Measurements from ENCODE around the gene POLR3GL. TPM values are rescaled to one million over a fixed set of nuclear protein-coding genes. Genes with fewer than 3 reads are reported as not detected.

Gene POLR3GL, protein sequence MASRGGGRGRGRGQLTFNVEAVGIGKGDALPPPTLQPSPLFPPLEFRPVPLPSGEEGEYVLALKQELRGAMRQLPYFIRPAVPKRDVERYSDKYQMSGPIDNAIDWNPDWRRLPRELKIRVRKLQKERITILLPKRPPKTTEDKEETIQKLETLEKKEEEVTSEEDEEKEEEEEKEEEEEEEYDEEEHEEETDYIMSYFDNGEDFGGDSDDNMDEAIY
- total RNA-seq (2021) (7.2 and 10.6 TPM in 2 replicates), Bru-seq, nascent RNA (percentile 60 among the genes with signal in this experiment), BruChase-seq, experiment 1, labeled RNA remaining after a 2-hour chase (percentile 75 among the genes with signal in this experiment), BruChase-seq, experiment 2, labeled RNA remaining after a 6-hour chase (percentile 76 among the genes with signal in this experiment)
- long read RNA-seq, transcript POLR3GL-202 (8 exons, 1,165 nt): major isoform, 23 of 33 reads
- long read RNA-seq, partial matches to known transcripts: 4 of 33 reads
- long read RNA-seq, other reads (novel, unspliced or antisense): 5 of 33 reads

DNA sequence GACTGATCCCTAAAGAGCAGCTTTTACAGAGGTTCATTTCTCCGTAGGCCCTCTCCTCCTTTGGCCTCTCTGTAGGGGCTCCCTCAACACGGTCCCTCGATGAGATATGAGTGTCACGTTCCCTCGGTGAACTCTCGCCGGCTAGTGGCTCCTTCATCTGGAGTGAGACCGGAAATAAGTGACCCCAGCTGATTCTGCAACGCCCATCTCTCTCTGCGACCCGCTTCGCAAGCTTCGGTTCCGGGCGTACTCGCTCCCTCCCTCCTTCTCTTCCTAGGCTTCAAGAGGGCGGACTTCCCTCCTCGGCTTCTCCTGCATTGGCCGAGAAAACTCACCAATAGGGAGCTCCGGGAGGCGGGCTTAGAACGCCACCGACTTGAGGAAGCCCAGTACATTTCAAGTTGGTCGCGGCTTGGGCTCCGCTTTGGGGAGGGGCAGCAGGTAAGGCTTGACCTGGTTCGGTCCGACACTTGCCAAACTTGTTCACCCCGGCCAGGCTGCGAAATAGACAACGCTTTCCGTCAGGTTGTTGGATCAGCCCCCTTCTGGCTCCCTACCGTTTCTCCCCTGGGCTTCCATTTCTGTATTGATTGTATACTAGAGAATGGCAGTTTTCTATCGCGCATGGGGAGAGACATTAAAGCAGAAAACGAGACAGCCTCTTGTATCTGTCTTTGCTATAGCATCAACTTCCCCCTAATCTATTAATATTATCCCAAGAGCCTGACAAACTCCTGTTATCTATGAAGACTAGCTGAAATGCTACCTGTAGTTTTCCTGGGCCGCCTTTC is at the start of gene POLR3GL, which contains the start of gene ANKRD34A:
POLR3GL (plus strand) TSS at position 363 of the 791 bp plus-strand sequence. CDS start 10,176 bp downstream, outside the sequence.
ANKRD34A (minus strand) TSS at position 248 of the 791 bp plus-strand sequence. CDS start 2,816 bp downstream, outside the sequence.
- Histone ChIP-seq H3K79me2 (ENCODE audit: low read depth) (no peaks in the 10 kb centered on the region), H4K20me1 (ENCODE audit: insufficient read depth) (no peaks in the 10 kb centered on the region), H3K4me3 (peak within 1 kb of the TSS; percentile 65), H3K27ac (peak within 1 kb of the TSS; percentile 8; the same call in 1 of the 2 replicates), H3K9me2 (ENCODE audit: insufficient read depth) (no peaks in the 10 kb centered on the region), H3K4me1 (replicated peaks; ENCODE audit: insufficient read depth) (peaks cover 26% of the 10 kb centered on the region), H3K36me3 (ENCODE audit: low read depth) (no peaks in the 10 kb centered on the region), H3K9me3 (ENCODE audit: insufficient read depth, low read depth) (no peaks in the 10 kb centered on the region), H3K4me2 (peak within 1 kb of the TSS; percentile 84), H3F3A (ENCODE audit: insufficient read depth, low read depth) (peaks cover 14% of the 10 kb centered on the region), H3K27me3 (ENCODE audit: insufficient read depth, low read depth) (peaks cover 6% of the 10 kb centered on the region; the same call in 1 of the 2 replicates), H2AFZ (peak within 1 kb of the TSS; percentile 85)
- no TSS peak for BruUV-seq (replicated peaks)
- ChIA-PET CTCF (interaction anchor here (0.5 to 0.9 kb wide), 4 partner anchors 37 to 74 kb away, joined by 3 to 11 read pairs (median 4); partner anchors contain the start of gene RBM8A), POLR2A (ENCODE audit: unreplicated experiment) (interaction anchor here (0.6 to 0.7 kb wide), 4 partner anchors 11 to 105 kb away, joined by 3 to 10 read pairs (median 4); no protein-coding TSS in a partner anchor)
- TF ChIP-seq, protein P1, sequence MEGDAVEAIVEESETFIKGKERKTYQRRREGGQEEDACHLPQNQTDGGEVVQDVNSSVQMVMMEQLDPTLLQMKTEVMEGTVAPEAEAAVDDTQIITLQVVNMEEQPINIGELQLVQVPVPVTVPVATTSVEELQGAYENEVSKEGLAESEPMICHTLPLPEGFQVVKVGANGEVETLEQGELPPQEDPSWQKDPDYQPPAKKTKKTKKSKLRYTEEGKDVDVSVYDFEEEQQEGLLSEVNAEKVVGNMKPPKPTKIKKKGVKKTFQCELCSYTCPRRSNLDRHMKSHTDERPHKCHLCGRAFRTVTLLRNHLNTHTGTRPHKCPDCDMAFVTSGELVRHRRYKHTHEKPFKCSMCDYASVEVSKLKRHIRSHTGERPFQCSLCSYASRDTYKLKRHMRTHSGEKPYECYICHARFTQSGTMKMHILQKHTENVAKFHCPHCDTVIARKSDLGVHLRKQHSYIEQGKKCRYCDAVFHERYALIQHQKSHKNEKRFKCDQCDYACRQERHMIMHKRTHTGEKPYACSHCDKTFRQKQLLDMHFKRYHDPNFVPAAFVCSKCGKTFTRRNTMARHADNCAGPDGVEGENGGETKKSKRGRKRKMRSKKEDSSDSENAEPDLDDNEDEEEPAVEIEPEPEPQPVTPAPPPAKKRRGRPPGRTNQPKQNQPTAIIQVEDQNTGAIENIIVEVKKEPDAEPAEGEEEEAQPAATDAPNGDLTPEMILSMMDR (conservative IDR thresholded peaks at IDR 0.05): no peak
- intact Hi-C loops (cut with micrococcal nuclease; ENCODE audit: unreplicated experiment): no loop called here
- DNase-seq: peak; percentile 88 to 92

DNA sequence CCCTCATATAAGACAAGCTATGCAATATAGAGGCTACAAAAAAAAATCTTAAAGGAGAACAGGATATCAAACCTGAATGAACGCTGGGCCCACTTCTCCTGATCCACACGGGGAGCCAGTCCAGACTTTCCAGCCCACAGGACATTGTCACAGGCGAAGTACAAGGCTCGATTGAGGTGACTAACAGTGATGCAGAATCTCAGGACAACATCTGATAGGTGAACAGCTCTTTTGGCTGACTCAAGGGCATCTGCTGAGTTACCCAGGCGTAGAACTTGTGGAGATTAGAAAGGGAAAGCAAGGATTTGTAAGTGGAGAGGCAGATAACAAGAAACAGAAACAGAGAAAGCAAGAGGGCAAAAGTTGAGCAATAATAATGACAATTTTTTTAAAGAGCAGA is 47.7 kb upstream of the POLR3GL start:
- Histone ChIP-seq H3K4me2 (no peak overlapping the region), H3F3A (ENCODE audit: insufficient read depth, low read depth) (peaks cover 29% of the 10 kb centered on the region), H4K20me1 (ENCODE audit: insufficient read depth) (no peaks in the 10 kb centered on the region), H3K4me1 (replicated peaks; ENCODE audit: insufficient read depth) (peaks cover 11% of the 10 kb centered on the region), H3K4me3 (no peak overlapping the region; the same call in 1 of the 2 replicates), H3K27ac (no peak overlapping the region), H2AFZ (no peak overlapping the region), H3K27me3 (ENCODE audit: insufficient read depth, low read depth) (no peaks in the 10 kb centered on the region), H3K79me2 (ENCODE audit: low read depth) (peaks cover 10% of the 10 kb centered on the region), H3K9me3 (ENCODE audit: insufficient read depth, low read depth) (no peaks in the 10 kb centered on the region), H3K9me2 (ENCODE audit: insufficient read depth) (no peaks in the 10 kb centered on the region), H3K36me3 (ENCODE audit: low read depth) (peaks cover 8% of the 10 kb centered on the region; the same call in 1 of the 2 replicates)
- POLR2A ChIA-PET (ENCODE audit: unreplicated experiment): no interaction called here
- no TSS peak for BruUV-seq (replicated peaks)
- TF ChIP-seq, protein P1 (conservative IDR thresholded peaks at IDR 0.05): no peak
- TF ChIP-seq EZH2 (IDR thresholded peaks at IDR 0.05; ENCODE audit: low read depth): no peak
- no peak for DNase-seq
- intact Hi-C loops (cut with micrococcal nuclease; ENCODE audit: unreplicated experiment): loop anchor here (5.0 kb wide), 2 partner anchors 61 to 96 kb away; no protein-coding TSS in a partner anchor
- CTCF ChIA-PET: no interaction called here

DNA sequence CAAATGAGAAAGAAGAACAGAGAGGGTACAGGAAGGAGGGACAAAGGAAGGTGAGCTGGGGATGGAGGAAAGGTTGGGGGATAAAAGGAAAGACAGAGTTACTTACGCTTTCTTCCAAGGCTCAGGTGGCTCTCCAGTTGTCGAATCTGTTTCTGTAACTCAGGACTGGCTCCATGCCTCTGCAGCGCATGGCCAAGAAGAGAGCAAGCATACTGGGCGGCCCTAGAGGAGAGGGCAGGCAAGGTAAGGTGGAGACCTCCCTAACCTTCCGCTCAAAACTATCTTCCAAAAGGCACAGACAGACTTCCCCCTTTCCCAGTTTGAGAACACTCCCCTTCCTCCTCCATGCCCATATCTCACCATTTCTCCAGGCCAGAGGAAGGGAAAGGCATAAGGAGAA is 46.9 kb upstream of the POLR3GL start:
- CTCF ChIA-PET: interaction anchor here (0.6 kb wide), 1 partner anchor 10 kb away, joined by 8 read pairs; no protein-coding TSS in a partner anchor
- intact Hi-C loops (cut with micrococcal nuclease; ENCODE audit: unreplicated experiment): loop anchor here (5.0 kb wide), 2 partner anchors 60 to 95 kb away; no protein-coding TSS in a partner anchor
- Histone ChIP-seq H3F3A (ENCODE audit: insufficient read depth, low read depth) (peaks cover 36% of the 10 kb centered on the region), H2AFZ (peak overlapping the region; percentile 96), H3K9me2 (ENCODE audit: insufficient read depth) (no peaks in the 10 kb centered on the region), H3K27me3 (ENCODE audit: insufficient read depth, low read depth) (no peaks in the 10 kb centered on the region), H3K4me2 (peak overlapping the region; percentile 98), H3K79me2 (ENCODE audit: low read depth) (peaks cover 10% of the 10 kb centered on the region), H3K9me3 (ENCODE audit: insufficient read depth, low read depth) (no peaks in the 10 kb centered on the region), H3K4me3 (peak overlapping the region; percentile 80), H3K36me3 (ENCODE audit: low read depth) (peaks cover 8% of the 10 kb centered on the region; the same call in 1 of the 2 replicates), H3K27ac (no peak overlapping the region), H3K4me1 (replicated peaks; ENCODE audit: insufficient read depth) (peaks cover 11% of the 10 kb centered on the region), H4K20me1 (ENCODE audit: insufficient read depth) (no peaks in the 10 kb centered on the region)
- no peak for TF ChIP-seq EZH2 (IDR thresholded peaks at IDR 0.05; ENCODE audit: low read depth)
- TF ChIP-seq, protein P1 (conservative IDR thresholded peaks at IDR 0.05): no peak
- no peak for DNase-seq
- no TSS peak for BruUV-seq (replicated peaks)
- POLR2A ChIA-PET (ENCODE audit: unreplicated experiment): no interaction called here

Measured in PC-9 (cell line).